Measurements from ENCODE around the gene RMC1. TPM values are rescaled to one million over a fixed set of nuclear protein-coding genes. Genes with fewer than 3 reads are reported as not detected.

Gene RMC1
- total and polyA plus RNA-seq, 2 of the 13 experiments (the other 11 are each of a cell fraction or from before 2014, with no cell fraction given), result 9.4 to 19.5 TPM

DNA sequence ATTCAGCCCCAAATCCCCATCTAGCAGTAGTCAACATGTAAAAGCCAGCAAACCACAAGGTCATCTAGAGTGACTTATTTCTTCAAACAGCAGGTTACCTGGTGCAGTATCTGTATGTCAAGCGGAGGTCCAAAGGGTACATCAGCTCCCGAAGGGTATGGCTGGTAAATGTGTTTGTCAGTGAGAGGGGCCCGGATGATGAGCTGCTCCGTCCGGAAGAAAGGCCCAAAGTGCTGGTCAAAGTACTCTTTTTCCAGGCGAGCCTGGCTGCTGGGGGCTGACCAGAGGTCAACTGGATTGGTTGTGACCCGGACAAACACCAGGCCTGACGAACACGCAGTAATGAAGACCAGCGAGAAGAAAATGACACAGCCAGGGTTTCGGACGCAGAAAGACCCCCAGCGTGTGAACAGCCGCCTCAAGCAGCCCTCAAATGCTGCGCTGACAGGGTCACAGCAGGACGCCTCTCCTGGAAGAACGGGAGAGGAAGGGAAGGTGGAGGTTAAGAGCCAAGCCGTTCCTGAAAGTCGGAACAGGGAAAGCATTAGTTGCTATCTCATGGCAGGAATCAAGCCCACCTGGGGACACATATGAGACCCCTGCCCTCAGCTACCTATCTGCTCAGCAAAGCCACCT, 53.0 kb downstream of the RMC1 start (continued):
- TF ChIP-seq ZNF430 (CRISPR knock-in tag; IDR thresholded peaks at IDR 0.05) (peak; percentile 90; the same call in 1 of the 2 replicates), ZNF572 (CRISPR knock-in tag; IDR thresholded peaks at IDR 0.05) (peak; percentile 76; the same call in 1 of the 2 replicates), MEIS1 (CRISPR knock-in tag; IDR thresholded peaks at IDR 0.05; ENCODE audit: borderline replicate concordance) (peak; percentile 79; the same call in 1 of the 2 replicates), SNRNP70 (IDR thresholded peaks at IDR 0.05; ENCODE audit: low read depth, low read length) (no peak), ZNF354B (CRISPR knock-in tag; IDR thresholded peaks at IDR 0.05) (no peak), NONO (IDR thresholded peaks at IDR 0.05) (no peak), NONO (CRISPR knock-in tag; conservative IDR thresholded peaks at IDR 0.05) (peak; percentile 58; the same call in 1 of the 2 replicates), ESRRA (CRISPR knock-in tag; IDR thresholded peaks at IDR 0.05; ENCODE audit: low read depth) (peak; percentile 99), THAP9 (CRISPR knock-in tag; IDR thresholded peaks at IDR 0.05; ENCODE audit: borderline replicate concordance) (peak; percentile 24; the same call in 1 of the 2 replicates), ZNF652 (CRISPR knock-in tag; IDR thresholded peaks at IDR 0.05; ENCODE audit: borderline replicate concordance, low read depth) (peak; percentile 25; the same call in 1 of the 2 replicates), HDAC1 (CRISPR knock-in tag; IDR thresholded peaks at IDR 0.05) (peak; percentile 93), PCBP2 (optimal IDR thresholded peaks at IDR 0.05; ENCODE audit: low read depth, low read length, poor library complexity, severe bottlenecking) (no peak), BRD4 (CRISPR knock-in tag; IDR thresholded peaks at IDR 0.05) (peak; percentile 84; the same call in 1 of the 2 replicates), KLF12 (CRISPR knock-in tag; IDR thresholded peaks at IDR 0.05; ENCODE audit: borderline replicate concordance) (peak; percentile 65; the same call in 1 of the 2 replicates), SOX13 (IDR thresholded peaks at IDR 0.05) (no peak), SOX13 (CRISPR knock-in tag; conservative IDR thresholded peaks at IDR 0.05 in 1 of 2, IDR thresholded peaks at IDR 0.05 in 1 of 2) (peak in 1 of 2 experiments; percentile 77; a peak in 2 of 4 replicates), BCL6 (CRISPR knock-in tag; IDR thresholded peaks at IDR 0.05) (peak; percentile 56; the same call in 1 of the 2 replicates), PAXIP1 (CRISPR knock-in tag; conservative IDR thresholded peaks at IDR 0.05) (peak; percentile 99)
- TF ChIP-seq, protein P1, sequence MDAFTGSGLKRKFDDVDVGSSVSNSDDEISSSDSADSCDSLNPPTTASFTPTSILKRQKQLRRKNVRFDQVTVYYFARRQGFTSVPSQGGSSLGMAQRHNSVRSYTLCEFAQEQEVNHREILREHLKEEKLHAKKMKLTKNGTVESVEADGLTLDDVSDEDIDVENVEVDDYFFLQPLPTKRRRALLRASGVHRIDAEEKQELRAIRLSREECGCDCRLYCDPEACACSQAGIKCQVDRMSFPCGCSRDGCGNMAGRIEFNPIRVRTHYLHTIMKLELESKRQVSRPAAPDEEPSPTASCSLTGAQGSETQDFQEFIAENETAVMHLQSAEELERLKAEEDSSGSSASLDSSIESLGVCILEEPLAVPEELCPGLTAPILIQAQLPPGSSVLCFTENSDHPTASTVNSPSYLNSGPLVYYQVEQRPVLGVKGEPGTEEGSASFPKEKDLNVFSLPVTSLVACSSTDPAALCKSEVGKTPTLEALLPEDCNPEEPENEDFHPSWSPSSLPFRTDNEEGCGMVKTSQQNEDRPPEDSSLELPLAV (CRISPR knock-in tag; conservative IDR thresholded peaks at IDR 0.05; ENCODE audit: low read depth), result no peak

Data from HepG2 (cell line).